NCI-H2227 (cell line): ENCODE measurements around the gene APH1B.

ENCODE experiments used
- DNase-seq: peaks from one replicate; lab custom pipeline; 2025; ENCODE audit not compliant: unreplicated experiment; lab: John Stamatoyannopoulos, UW

APH1B gene

DNA sequence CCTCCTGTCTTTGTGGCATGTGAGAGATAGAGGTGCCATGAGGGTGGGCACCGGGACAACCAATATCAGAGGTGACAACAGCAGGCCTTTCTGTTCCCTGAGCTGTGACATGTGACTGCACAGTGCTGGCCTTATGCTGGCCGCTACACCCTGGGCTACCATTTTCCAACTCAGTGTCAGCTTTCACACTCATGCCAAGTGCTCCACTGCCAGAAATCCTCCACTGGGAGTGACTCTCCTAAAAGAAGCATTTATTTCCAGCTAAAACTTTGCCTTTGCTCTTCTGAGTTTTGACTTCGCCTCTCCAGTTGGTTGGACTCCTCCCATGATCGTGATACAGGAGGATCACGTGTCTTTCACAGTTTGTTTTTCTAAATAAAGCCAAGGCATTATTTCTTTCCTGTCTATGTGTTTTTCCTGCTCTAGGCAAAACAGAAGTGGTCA, 72.8 kb downstream of the APH1B start:
- no peak for DNase-seq

DNA sequence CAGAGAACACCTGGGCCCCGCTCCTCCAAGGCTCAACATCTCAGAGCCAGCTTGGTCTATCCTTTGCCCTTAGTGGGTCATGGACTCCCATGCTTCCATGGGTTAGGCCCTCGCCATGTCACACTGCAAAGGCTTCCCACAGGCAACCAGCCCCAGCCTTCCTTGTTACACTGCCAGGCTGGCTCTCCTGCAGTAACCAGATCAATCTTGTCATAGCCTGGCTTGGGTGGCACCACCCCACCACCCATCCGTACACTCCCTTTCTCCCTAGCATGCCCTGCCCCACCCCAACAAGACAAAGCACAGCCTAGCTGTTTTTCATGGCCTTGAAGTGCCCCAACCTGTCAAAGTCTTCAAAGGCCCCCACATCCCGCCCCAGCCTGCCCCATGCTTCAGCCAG, 73.8 kb downstream of the APH1B start:
- no peak for DNase-seq

DNA sequence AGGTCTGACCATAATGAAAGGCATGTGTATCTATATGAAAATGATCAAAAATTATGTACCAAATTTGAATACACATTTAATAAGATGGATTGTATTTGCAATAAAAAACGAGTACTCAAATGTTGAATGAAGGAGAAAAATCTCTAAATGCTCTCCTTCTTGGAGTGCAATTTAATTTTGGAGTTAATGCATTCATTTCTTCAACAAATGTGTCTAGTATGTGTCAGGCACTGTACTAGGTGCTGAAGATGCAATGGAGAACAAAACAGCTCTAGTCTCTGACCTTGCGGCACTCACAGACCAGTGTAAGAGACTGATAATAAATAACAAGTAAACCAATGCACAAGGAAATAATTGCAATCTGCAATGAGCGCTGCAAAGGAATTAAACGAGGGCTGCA, 75.4 kb downstream of the APH1B start:
- no peak for DNase-seq

DNA sequence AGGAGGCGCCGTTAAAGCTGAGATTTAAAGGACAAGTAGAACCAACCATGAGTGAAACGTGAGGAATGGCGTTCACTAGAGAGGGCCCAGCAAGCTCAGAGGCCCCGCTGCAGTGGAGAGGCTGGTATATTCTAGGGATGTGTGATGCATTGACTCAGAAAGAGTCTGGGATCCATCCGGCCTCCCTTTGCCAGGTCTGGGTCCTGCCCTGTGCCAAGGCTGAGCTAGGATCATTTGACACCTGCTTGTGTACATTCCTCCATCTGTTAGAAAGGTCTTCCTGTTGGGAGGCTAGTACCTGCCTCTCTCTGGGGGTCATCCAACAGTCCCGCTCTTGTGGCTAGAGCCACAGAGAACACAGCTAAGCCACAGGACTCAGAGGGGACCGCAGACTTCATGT, 75.9 kb downstream of the APH1B start:
- DNase-seq = no peak

DNA sequence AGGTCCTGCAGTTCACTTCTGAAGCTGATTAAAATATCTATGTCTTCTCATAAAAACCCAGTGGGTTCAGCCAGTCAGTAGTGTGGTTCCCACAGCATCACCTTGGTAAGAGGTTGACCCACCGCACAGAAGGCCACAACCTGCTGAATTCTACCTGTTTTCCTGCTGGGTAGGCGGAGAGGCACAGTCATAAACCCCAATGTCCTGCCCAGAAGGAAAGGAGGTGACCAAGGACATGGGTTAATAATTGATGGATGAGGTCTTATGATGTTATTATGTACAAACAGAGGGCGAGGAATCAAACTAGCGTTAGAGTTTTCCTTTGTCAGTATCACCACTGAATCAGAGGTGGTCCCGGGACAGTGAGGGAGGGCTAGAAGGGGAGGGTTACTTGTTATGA, 76.5 kb downstream of the APH1B start:
- DNase-seq = no peak

DNA sequence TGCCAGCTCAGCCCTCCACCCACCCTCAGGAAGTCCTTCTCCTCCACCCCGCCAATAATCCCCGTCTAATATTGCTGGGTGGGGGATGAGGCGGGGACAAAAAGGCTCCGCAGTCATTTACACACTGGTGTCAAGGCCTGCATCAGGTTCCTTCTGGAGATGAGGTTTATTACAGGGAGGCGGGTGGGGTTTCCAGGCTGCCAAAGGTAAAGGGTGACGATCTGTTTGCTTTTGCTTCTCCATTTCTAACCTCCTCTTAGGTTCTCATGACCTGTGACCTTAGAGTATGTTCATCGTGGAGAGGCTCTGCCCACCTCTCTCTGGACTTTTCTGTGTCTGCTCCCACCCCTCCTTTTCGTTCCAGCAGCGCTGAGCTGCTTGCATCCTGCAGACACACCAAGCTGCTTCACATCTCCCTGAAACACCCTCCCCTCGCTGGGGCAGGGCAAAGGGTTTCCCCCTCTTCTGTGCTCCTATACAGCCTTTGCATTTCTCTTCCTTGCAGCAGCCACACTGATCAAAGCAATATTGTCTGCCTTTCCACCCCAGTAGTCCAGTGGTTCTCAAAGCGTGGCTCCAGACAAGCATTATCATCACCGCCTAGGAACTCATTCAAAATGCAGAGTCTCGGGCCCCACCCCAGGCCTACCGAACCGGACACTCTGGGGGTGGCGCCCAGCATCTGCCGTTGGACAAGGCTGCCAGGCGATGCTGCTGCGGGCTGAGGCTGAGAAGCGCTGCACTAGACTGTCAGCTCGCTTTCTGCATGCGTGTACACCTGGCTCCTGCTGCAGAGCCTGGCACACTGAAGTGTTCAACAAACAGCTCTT, 77.6 kb downstream of the APH1B start:
- no peak for DNase-seq

DNA sequence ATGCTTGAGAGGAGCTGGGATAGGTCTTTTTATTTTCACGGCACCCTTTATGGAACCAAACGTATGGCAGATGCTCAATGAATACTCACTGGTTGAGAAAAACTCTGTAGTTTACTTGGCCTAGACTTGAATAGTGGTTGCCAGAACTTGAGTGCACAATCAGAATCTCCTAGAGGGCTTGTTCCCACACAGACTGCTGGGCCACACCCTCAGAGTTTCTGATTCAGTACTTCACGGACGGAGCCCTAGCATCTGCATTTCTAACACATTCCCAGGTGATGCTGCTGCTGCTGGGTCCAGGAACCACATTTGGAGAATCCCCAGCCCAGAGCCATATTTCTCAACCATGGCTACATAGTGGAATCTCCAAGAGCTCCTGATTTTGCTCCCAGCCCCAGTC, 79.7 kb downstream of the APH1B start:
- DNase-seq = no peak

DNA sequence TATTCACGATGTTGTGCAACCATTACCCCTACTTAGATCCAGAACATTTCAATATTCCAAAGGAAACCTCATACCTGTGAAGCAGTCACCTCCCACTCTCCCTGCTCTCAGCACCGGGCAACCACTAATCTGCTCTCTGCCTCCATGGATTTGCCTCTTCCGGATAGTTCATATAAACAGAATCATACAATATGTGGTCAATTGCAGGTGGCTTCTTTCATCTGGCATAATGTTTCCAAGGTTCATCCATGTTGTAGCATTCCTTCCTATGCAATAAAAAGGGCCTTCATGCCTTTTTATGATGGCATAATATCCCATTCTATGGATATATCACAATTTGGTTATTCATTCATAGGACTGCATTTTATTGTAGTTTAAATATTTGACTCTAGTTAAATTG, 80.3 kb downstream of the APH1B start:
- no peak for DNase-seq

DNA sequence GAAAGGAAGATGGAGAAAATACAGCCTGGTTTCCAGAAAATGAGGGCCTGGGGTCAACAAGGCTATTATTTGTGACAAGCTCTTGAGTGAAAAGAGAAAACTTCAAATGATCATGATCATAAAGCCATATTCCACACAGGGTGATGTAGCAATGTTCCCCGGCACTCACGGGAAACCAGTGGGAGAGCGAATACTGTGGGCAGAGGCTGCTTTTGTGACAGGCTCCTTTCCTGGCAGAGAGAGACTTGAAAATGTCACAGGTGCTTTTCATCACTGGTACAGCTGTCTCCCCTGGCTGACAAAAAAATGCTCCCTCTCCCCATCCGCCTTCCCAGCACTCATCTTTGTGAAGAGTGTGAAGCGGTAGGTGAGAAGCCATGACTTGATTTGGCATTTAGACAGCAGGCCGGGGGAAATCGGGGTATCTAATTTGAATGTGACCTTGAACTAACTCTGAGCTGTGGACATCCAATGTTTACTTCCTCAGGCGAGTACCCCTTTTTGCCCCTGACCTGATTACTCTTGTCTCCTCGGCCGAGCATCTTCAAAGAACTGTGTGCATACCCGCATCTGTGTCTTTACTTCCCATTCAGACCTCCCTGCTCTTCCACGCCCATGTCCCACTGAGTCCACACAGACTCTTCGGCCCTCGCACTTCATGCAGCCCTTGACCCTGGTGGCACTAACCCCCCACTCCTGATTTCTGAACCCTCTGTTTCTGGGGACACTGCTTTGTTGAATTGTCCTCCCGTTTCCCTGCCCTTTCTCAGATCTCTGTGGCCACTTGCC, 81.0 kb downstream of the APH1B start:
- DNase-seq = no peak
